Adrenal gland (tissue), 5 donors: ENCODE data around the gene DOCK9.

Experiments
- CTCF ChIP-seq, 6 experiments: fragments of 450-650 bp in 4 of 6; fragments of 200-600 bp in 2 of 6; sonication (generic) in 1 of 6; IDR thresholded peaks; 1 replicate in 5 of 6; 2 replicates in 1 of 6; pipeline versions ENCODE4 v1.5.1 to v1.8.0; 2016 to 2021; ENCODE audit warnings: antibody characterized with exemption in 6 of 6, mild to moderate bottlenecking in 2 of 6, moderate library complexity in 1 of 6
- POLR2A ChIP-seq, 2 donors: fragments of 450-650 bp; IDR thresholded peaks; one replicate each; pipeline ENCODE4 v1.6.1; 2017; ENCODE audit warnings: antibody characterized with exemption in 2 of 2, mild to moderate bottlenecking in 2 of 2, moderate library complexity in 1 of 2
- donor health status: DM: no; HTN: no; CAD: no.

- no peak for TF ChIP-seq CTCF (IDR thresholded peaks at IDR 0.05)
- TF ChIP-seq POLR2A (IDR thresholded peaks at IDR 0.05), result no peak
These were observed 205.8 kb downstream of the DOCK9 start for GRCh38 chr13:98771838-98772611.
